Mesenteric fat pad (tissue), 1 donor: ENCODE measurements around the gene CALHM2. TPM values are rescaled to one million over a fixed set of nuclear protein-coding genes. Genes with fewer than 3 reads are reported as not detected.

Source experiments
- DNase-seq: peaks from one replicate; pipeline ENCODE4 v3.0.0-alpha.2; 2020; ENCODE audit warnings: low spot score
- total RNA-seq: library from RNA; stranded (reverse); fragmentation: NEBNext Ultra II Directional; extraction: Animal tissue kit (Norgen Biotek cat#: 25700); gene quantifications from one replicate; pipeline ENCODE4 v1.2.1, GENCODE V29; 2021
- donor health status: DM: yes; HTN: yes; CAD: no.

CALHM2 gene
- total RNA-seq, 1 donor from 2014 or later: 40.3 TPM

- no peak for DNase-seq
These were observed 24.0 kb upstream of the CALHM2 start for GRCh38 chr10:103476046-103476768.

- DNase-seq: no peak
These were observed 23.3 kb upstream of the CALHM2 start for GRCh38 chr10:103475437-103475836.

DNA sequence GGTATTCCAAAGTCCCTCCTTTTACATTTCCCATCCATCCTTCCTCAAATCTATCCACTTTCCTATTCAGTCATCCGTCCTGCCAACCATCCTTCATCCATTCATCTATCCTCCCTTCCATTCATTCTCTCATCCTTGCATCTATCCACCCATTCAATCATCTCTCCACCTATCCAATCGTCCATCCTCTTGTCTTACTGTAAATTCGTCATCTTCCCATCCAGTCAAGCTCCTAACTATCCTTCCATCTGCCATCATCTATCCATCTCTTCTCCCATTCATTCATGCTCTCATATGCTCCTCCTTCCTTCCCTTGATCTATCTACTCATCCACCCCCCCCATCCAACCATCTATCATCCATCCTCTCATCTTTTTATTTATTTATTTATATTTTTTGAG lies 21.9 kb upstream of the CALHM2 start:
- no peak for DNase-seq

DNA sequence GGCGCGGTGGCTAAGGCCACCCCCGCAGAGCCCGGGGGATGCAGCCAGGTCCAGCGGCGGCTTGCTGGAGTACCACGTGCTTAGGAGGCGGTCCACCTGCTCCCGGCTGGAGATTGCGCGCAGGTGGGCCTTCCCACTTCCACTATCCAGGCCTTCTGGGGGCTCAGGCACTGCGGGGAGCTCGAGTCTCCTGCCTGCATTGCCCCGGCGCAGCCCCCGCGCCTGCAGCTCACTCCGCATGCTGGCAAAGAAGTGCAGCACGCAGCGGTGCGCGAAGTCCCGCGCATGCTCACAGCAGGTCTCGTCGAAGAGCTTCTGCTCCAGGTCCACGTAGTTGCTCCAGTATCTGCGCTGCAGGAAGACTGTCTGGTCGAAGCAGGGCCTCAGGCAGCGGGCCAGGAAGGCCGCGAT lies 21.1 kb upstream of the CALHM2 start:
- DNase-seq: no peak

GRCh38 chr10:103472005-103472404 lies 19.8 kb upstream of the CALHM2 start:
- DNase-seq: no peak

GRCh38 chr10:103470761-103471653 lies 18.8 kb upstream of the CALHM2 start:
- no peak for DNase-seq

- no peak for DNase-seq
These were observed 17.0 kb upstream of the CALHM2 start for GRCh38 chr10:103469201-103469600.

GRCh38 chr10:103467406-103467805 lies 15.2 kb upstream of the CALHM2 start:
- DNase-seq: no peak

DNA sequence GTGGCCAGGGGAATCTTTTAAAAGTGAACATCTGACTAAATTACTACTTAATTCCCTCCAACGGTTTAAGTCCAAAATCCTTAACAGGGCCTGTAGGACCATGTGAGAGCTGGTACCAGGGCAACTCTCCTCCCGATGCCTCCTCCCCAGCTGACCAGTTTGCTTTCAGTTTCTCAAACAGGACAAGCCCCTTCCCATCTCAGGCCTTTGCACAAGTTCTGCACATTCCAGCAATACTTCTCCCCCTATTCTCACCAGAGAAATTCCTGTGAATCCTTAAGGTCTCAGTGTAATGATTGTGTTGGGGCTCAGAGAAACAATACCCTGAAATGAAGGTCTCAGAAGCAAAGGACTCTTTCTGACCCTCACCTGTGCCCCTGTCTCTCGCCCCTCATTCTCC lies 14.6 kb upstream of the CALHM2 start:
- no peak for DNase-seq

DNA sequence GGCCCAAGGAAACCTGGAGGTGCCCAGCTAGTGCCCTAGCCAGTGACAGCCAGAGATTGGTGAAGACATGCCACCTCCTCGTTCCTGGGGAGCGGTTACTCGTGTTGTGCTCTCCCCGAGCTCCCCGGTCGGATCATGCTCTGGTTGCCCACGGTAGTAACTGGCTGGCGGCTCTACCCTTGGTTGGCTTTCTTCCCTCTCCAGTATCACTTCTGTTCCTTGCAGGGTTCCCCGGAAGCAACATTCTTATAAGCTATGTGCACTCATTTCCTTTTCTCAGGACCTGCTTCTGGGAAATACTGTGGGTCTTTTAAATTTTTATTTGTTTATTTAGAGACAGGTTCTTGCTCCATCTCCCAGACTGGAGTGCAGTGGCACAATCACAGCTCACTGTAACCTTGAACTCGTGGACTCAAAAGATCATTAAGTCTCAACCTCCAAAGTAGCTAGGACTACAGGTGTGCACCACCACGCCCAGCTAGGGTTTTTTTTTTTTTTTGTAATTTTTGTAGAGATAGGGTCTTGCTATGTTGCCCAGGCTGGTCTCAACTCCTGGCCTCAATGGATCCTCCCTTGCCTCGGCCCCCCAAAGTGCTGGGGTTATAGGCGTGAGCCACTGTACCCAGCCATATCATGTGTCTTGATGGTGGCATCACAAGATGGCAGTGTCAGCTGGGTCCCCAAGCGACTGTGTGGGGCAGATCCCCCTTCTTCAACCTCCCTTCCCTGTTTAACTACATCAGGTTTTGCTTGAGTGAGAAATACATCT lies 13.4 kb upstream of the CALHM2 start:
- no peak for DNase-seq

DNA sequence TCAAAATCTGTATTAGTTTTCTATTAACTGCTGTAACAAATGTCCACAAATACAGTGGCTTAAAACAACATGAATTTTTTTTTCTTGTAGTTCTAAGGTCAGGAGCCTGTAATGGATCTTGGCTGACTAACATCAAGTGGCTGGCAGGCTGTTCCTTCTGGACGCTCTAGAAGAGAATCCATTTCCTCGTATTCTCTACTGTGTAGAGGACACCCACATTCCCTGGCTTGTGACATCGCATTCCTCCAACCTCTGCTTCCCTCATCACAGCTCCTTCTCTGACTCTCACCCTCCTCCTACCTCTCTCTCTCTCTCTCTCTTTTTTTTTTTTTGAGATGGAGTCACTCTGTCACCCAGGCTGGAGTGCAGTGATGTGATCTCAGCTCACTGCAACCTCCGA lies 11.3 kb upstream of the CALHM2 start:
- DNase-seq: no peak

- DNase-seq: no peak
These were observed 7.4 kb upstream of the CALHM2 start for GRCh38 chr10:103459615-103460014.

GRCh38 chr10:103458720-103459119 lies 6.5 kb upstream of the CALHM2 start, which contains the start of gene CALHM1:
Gene CALHM1 (minus strand): TSS chr10:103458900. CDS start chr10:103458751, 149 bp downstream.
- DNase-seq: no peak

DNA sequence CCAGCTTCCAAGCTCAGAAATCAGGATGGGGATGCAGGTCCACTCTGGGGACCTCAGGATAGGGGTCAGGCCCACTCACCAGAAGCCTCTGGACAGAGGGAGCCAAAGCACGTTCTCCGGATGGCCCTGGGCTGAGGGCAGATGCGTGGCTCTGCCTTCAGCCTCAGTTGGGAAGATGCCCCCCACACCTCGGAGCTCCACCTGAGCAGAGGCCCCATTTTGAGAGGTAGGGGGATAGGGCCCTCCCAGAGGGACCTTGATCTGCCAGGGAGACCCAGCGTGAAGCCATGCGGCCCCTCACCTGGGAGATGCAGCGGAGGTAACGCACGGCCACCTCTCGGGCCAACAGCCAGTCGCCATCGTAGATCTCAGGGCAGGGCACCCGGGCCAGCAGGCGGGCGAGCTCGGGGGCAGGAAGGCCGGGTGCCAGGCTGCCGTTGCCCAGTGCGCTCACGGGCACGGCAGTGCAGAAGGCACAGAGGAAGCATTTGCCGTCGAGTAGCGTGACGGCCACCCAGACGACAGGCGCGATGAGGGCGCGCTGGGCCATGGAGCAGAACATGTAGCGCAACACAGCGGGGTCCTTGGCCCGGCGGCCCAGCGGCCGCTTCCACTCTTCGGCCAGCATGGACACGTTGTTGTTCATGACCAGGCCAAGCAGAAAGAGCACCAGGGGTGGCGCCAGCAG lies 5.9 kb upstream of the CALHM2 start:
- DNase-seq: no peak

- DNase-seq: no peak
These were observed 5.1 kb upstream of the CALHM2 start for GRCh38 chr10:103457176-103457712.

- DNase-seq: no peak
These were observed 4.0 kb upstream of the CALHM2 start for GRCh38 chr10:103456074-103456660.

GRCh38 chr10:103455235-103455634 lies 3.1 kb upstream of the CALHM2 start:
- no peak for DNase-seq

DNA sequence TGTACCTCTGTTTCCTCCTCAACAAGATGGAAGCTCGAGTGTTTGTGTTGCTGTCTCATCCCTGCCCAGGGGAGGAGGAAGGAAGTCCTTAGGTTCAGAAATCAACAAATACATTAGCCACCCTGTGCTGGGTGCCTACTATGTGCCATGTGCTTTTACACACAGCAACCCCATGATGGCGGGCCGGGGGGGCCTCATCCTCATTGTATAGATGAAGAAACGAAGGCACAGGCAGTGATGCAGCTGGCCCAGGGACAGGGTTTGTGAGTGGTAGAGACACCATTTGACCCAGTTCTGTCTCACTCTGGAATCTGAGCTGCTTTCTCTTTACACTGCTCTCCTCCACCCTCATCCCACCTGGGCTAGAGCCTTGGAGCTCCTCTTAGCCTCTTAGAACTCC lies 1.9 kb upstream of the CALHM2 start:
- DNase-seq: no peak

- DNase-seq: no peak
These were observed 498 bp upstream of the CALHM2 start for GRCh38 chr10:103452506-103453230.
